Measurements from ENCODE around the gene AP4B1. TPM values are rescaled to one million over a fixed set of nuclear protein-coding genes. Genes with fewer than 3 reads are reported as not detected.

Gene AP4B1
- polyA plus RNA-seq, 1 donor from 2014 or later, result 178 TPM

DNA sequence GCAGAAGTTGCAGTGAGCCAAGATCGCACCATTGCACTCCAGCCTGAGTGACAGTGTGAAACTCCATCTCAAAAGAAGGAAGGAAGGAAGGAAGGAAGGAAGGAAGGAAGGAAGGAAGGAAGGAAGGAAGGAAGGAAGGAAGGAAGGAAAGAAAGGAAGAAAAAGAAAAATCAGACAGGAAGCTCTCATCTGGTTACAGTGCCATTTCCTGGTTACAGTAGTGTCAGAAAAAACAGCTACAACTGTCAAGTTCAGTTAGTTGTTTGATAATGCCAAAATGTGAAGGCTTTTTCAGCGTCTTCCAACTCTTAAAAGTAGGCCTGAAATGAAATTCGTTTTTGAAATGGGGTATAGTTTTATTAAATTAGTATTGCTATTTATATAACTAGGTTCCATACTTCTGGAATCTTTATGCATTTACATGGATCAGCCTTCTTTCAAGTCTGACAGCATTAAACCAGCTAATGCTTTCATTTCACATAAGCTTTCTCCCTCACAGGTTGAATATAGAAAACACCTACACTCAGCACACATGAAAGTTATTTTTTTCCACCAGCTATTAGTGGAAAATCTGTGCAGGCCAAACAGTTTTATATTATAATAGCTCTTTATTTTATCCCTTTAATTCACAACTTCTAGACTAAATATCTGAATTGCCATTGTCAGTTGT lies 54.3 kb downstream of the AP4B1 start:
- H3K27me3 ChIP-seq (ENCODE audit: insufficient read depth, low read depth, low read length), result no peaks in the 10 kb centered on the region
- no peak overlapping the region for H2AFZ ChIP-seq (ENCODE audit: low read depth, low read length)
- H3K4me2 ChIP-seq (ENCODE audit: low read length), result no peak overlapping the region
- no peaks in the 10 kb centered on the region for H3K36me3 ChIP-seq (ENCODE audit: insufficient read depth, low read length)
- no peaks in the 10 kb centered on the region for H3K9me2 ChIP-seq (ENCODE audit: insufficient read depth, low read length)
- H3K4me3 ChIP-seq (ENCODE audit: low read length), result no peak overlapping the region
- no peak for TF ChIP-seq CTCF (IDR thresholded peaks at IDR 0.05; ENCODE audit: poor library complexity, severe bottlenecking)
- no peak for TF ChIP-seq EZH2 (IDR thresholded peaks at IDR 0.05; ENCODE audit: borderline replicate concordance, insufficient read depth, low read length, poor library complexity, severe bottlenecking)
- no peak for TF ChIP-seq POLR2AphosphoS5 (IDR thresholded peaks at IDR 0.05)
- no peak for TF ChIP-seq MXI1 (conservative IDR thresholded peaks at IDR 0.05; ENCODE audit: poor library complexity, severe bottlenecking)
- TF ChIP-seq RAD21 (conservative IDR thresholded peaks at IDR 0.05), result no peak
- TF ChIP-seq, protein P1, sequence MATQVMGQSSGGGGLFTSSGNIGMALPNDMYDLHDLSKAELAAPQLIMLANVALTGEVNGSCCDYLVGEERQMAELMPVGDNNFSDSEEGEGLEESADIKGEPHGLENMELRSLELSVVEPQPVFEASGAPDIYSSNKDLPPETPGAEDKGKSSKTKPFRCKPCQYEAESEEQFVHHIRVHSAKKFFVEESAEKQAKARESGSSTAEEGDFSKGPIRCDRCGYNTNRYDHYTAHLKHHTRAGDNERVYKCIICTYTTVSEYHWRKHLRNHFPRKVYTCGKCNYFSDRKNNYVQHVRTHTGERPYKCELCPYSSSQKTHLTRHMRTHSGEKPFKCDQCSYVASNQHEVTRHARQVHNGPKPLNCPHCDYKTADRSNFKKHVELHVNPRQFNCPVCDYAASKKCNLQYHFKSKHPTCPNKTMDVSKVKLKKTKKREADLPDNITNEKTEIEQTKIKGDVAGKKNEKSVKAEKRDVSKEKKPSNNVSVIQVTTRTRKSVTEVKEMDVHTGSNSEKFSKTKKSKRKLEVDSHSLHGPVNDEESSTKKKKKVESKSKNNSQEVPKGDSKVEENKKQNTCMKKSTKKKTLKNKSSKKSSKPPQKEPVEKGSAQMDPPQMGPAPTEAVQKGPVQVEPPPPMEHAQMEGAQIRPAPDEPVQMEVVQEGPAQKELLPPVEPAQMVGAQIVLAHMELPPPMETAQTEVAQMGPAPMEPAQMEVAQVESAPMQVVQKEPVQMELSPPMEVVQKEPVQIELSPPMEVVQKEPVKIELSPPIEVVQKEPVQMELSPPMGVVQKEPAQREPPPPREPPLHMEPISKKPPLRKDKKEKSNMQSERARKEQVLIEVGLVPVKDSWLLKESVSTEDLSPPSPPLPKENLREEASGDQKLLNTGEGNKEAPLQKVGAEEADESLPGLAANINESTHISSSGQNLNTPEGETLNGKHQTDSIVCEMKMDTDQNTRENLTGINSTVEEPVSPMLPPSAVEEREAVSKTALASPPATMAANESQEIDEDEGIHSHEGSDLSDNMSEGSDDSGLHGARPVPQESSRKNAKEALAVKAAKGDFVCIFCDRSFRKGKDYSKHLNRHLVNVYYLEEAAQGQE (IDR thresholded peaks at IDR 0.05; ENCODE audit: borderline replicate concordance), result no peak
- TF ChIP-seq SMC3 (conservative IDR thresholded peaks at IDR 0.05; ENCODE audit: poor library complexity), result no peak
- no peak for TF ChIP-seq EP300 (conservative IDR thresholded peaks at IDR 0.05; ENCODE audit: poor library complexity, severe bottlenecking)
- TF ChIP-seq TAF1 (IDR thresholded peaks at IDR 0.05; ENCODE audit: low read depth), result no peak
- no peak overlapping the region for H3K9ac ChIP-seq (ENCODE audit: low read length)
- no peaks in the 10 kb centered on the region for H3K9me3 ChIP-seq (ENCODE audit: low read length)
- no peaks in the 10 kb centered on the region for H3K79me2 ChIP-seq (replicated peaks; ENCODE audit: insufficient read depth, low read length)
- no peaks in the 10 kb centered on the region for H3F3A ChIP-seq (ENCODE audit: insufficient read depth, low read length, poor library complexity, severe bottlenecking)
- no peaks in the 10 kb centered on the region for H4K20me1 ChIP-seq (ENCODE audit: insufficient read depth)
- H3K27ac ChIP-seq (ENCODE audit: low read length), result no peak overlapping the region

GRCh38 chr1:113849072-113849471 lies 55.5 kb downstream of the AP4B1 start:
- no peaks in the 10 kb centered on the region for H3K36me3 ChIP-seq (ENCODE audit: insufficient read depth, low read length)
- TF ChIP-seq RAD21 (conservative IDR thresholded peaks at IDR 0.05) (no peak), MXI1 (conservative IDR thresholded peaks at IDR 0.05; ENCODE audit: poor library complexity, severe bottlenecking) (no peak), EZH2 (IDR thresholded peaks at IDR 0.05; ENCODE audit: borderline replicate concordance, insufficient read depth, low read length, poor library complexity, severe bottlenecking) (no peak), SMC3 (conservative IDR thresholded peaks at IDR 0.05; ENCODE audit: poor library complexity) (no peak), EP300 (conservative IDR thresholded peaks at IDR 0.05; ENCODE audit: poor library complexity, severe bottlenecking) (no peak), POLR2AphosphoS5 (IDR thresholded peaks at IDR 0.05) (no peak), TAF1 (IDR thresholded peaks at IDR 0.05; ENCODE audit: low read depth) (no peak), CTCF (IDR thresholded peaks at IDR 0.05; ENCODE audit: poor library complexity, severe bottlenecking) (no peak)
- TF ChIP-seq, protein P1 (IDR thresholded peaks at IDR 0.05; ENCODE audit: borderline replicate concordance), result no peak
- H2AFZ ChIP-seq (ENCODE audit: low read depth, low read length), result no peak overlapping the region
- no peak overlapping the region for H3K4me3 ChIP-seq (ENCODE audit: low read length)
- no peak overlapping the region for H3K27ac ChIP-seq (ENCODE audit: low read length)
- H3K79me2 ChIP-seq (replicated peaks; ENCODE audit: insufficient read depth, low read length), result no peaks in the 10 kb centered on the region
- no peaks in the 10 kb centered on the region for H3K27me3 ChIP-seq (ENCODE audit: insufficient read depth, low read depth, low read length)
- H3F3A ChIP-seq (ENCODE audit: insufficient read depth, low read length, poor library complexity, severe bottlenecking), result no peaks in the 10 kb centered on the region
- H3K9me3 ChIP-seq (ENCODE audit: low read length), result no peaks in the 10 kb centered on the region
- no peak overlapping the region for H3K9ac ChIP-seq (ENCODE audit: low read length)
- no peaks in the 10 kb centered on the region for H3K9me2 ChIP-seq (ENCODE audit: insufficient read depth, low read length)
- H4K20me1 ChIP-seq (ENCODE audit: insufficient read depth), result no peaks in the 10 kb centered on the region
- H3K4me2 ChIP-seq (ENCODE audit: low read length), result no peak overlapping the region

Data from neural cell (in vitro differentiated cells).